ENCODE results near the gene LPAR5. TPM values are rescaled to one million over a fixed set of nuclear protein-coding genes. Genes with fewer than 3 reads are reported as not detected.

LPAR5 gene
- total RNA-seq, 1 donor from 2014 or later, result not detected

DNA sequence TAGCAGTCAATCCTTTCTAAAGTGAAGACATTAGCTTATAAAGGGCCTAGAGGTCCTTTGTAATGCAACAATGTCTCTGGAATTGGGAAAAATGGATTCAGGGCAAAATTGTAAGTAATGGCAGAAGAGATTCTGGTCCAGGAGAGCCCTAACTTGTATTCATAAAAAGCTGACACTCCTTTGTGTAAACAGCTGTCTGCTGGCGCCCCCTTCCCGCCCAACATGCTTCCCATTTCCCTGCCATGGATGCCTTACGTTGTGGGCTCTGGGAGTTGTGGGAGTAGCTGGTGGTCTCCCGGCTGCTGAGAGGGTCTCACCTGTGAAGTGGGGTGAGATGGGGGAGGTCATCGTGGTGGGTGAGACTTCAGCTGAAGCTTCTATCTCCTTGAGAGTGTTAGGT is 9.1 kb upstream of the LPAR5 start:
- TF ChIP-seq, protein P1, sequence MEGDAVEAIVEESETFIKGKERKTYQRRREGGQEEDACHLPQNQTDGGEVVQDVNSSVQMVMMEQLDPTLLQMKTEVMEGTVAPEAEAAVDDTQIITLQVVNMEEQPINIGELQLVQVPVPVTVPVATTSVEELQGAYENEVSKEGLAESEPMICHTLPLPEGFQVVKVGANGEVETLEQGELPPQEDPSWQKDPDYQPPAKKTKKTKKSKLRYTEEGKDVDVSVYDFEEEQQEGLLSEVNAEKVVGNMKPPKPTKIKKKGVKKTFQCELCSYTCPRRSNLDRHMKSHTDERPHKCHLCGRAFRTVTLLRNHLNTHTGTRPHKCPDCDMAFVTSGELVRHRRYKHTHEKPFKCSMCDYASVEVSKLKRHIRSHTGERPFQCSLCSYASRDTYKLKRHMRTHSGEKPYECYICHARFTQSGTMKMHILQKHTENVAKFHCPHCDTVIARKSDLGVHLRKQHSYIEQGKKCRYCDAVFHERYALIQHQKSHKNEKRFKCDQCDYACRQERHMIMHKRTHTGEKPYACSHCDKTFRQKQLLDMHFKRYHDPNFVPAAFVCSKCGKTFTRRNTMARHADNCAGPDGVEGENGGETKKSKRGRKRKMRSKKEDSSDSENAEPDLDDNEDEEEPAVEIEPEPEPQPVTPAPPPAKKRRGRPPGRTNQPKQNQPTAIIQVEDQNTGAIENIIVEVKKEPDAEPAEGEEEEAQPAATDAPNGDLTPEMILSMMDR (IDR thresholded peaks at IDR 0.05; ENCODE audit: partially characterized antibody, unreplicated experiment), result no peak
- H3K4me1 Mint-ChIP-seq (ENCODE audit: low read depth, unreplicated experiment), result peaks cover 5% of the 10 kb centered on the region
- H3K9me3 Mint-ChIP-seq (ENCODE audit: unreplicated experiment), result peaks cover 12% of the 10 kb centered on the region
- no peak for DNase-seq
- peaks cover 11% of the 10 kb centered on the region for H3K27me3 Mint-ChIP-seq (ENCODE audit: unreplicated experiment)
- H3K36me3 Mint-ChIP-seq (ENCODE audit: unreplicated experiment), result peaks cover 36% of the 10 kb centered on the region
- H3K4me3 Mint-ChIP-seq (ENCODE audit: unreplicated experiment), result no peak overlapping the region
- peak overlapping the region; percentile 69 for H3K27ac Mint-ChIP-seq (ENCODE audit: unreplicated experiment)

- DNase-seq, result no peak
- Mint-ChIP-seq H3K36me3 (ENCODE audit: unreplicated experiment) (peaks cover 36% of the 10 kb centered on the region), H3K27ac (ENCODE audit: unreplicated experiment) (no peak overlapping the region), H3K4me3 (ENCODE audit: unreplicated experiment) (no peak overlapping the region), H3K4me1 (ENCODE audit: low read depth, unreplicated experiment) (peaks cover 5% of the 10 kb centered on the region), H3K9me3 (ENCODE audit: unreplicated experiment) (peaks cover 12% of the 10 kb centered on the region), H3K27me3 (ENCODE audit: unreplicated experiment) (peaks cover 10% of the 10 kb centered on the region)
- TF ChIP-seq, protein P1 (IDR thresholded peaks at IDR 0.05; ENCODE audit: partially characterized antibody, unreplicated experiment), result no peak
Measured at GRCh38 chr12:6644257-6644596, 8.5 kb upstream of the LPAR5 start.

GRCh38 chr12:6643569-6644256 is 8.0 kb upstream of the LPAR5 start:
- no peak for DNase-seq
- H3K27ac Mint-ChIP-seq (ENCODE audit: unreplicated experiment), result no peak overlapping the region
- peaks cover 12% of the 10 kb centered on the region for H3K9me3 Mint-ChIP-seq (ENCODE audit: unreplicated experiment)

GRCh38 chr12:6641131-6641530 is 5.4 kb upstream of the LPAR5 start:
- H3K36me3 Mint-ChIP-seq (ENCODE audit: unreplicated experiment), result peaks cover 30% of the 10 kb centered on the region
- peaks cover 5% of the 10 kb centered on the region for H3K9me3 Mint-ChIP-seq (ENCODE audit: unreplicated experiment)
- peaks cover 1% of the 10 kb centered on the region for H3K4me1 Mint-ChIP-seq (ENCODE audit: low read depth, unreplicated experiment)
- H3K27me3 Mint-ChIP-seq (ENCODE audit: unreplicated experiment), result peaks cover 7% of the 10 kb centered on the region
- DNase-seq, result no peak
- TF ChIP-seq, protein P1 (IDR thresholded peaks at IDR 0.05; ENCODE audit: partially characterized antibody, unreplicated experiment), result no peak
- no peak overlapping the region for H3K27ac Mint-ChIP-seq (ENCODE audit: unreplicated experiment)
- H3K4me3 Mint-ChIP-seq (ENCODE audit: unreplicated experiment), result no peak overlapping the region

More at GRCh38 chr12:6643569-6644256, 8.0 kb upstream of the LPAR5 start:
- peaks cover 5% of the 10 kb centered on the region for H3K4me1 Mint-ChIP-seq (ENCODE audit: low read depth, unreplicated experiment)
- TF ChIP-seq, protein P1 (IDR thresholded peaks at IDR 0.05; ENCODE audit: partially characterized antibody, unreplicated experiment), result no peak
- peaks cover 36% of the 10 kb centered on the region for H3K36me3 Mint-ChIP-seq (ENCODE audit: unreplicated experiment)
- H3K4me3 Mint-ChIP-seq (ENCODE audit: unreplicated experiment), result no peak overlapping the region
- peaks cover 10% of the 10 kb centered on the region for H3K27me3 Mint-ChIP-seq (ENCODE audit: unreplicated experiment)

DNA sequence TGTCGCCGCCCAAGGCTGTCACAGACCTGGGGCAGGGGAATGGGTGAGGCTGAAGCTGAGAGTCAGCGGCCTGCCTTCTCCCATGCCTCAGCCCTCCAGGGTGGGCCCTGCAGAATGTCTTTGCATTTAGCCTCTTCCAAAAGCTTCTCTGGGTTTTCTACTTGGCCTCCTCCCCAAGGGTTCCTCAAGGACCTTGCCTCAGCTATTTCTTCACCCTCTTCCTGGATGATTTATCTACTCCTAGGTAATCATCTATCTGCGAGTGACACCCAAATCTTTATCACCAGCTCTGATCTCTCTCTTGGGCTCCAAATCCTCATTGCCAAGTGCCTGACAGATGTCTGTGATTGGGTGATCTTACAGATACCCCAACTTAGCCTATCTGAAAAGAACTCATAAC is 4.7 kb upstream of the LPAR5 start:
- peaks cover 5% of the 10 kb centered on the region for H3K9me3 Mint-ChIP-seq (ENCODE audit: unreplicated experiment)
- no peak overlapping the region for H3K27ac Mint-ChIP-seq (ENCODE audit: unreplicated experiment)
- TF ChIP-seq, protein P1 (IDR thresholded peaks at IDR 0.05; ENCODE audit: partially characterized antibody, unreplicated experiment), result no peak
- no peak for DNase-seq
- H3K4me1 Mint-ChIP-seq (ENCODE audit: low read depth, unreplicated experiment), result peaks cover 2% of the 10 kb centered on the region
- no peak overlapping the region for H3K4me3 Mint-ChIP-seq (ENCODE audit: unreplicated experiment)
- H3K27me3 Mint-ChIP-seq (ENCODE audit: unreplicated experiment), result peaks cover 8% of the 10 kb centered on the region
- peaks cover 30% of the 10 kb centered on the region for H3K36me3 Mint-ChIP-seq (ENCODE audit: unreplicated experiment)

Measured in glutamatergic neuron (in vitro differentiated cells).